Liver (tissue), 9 donors: ENCODE data around the gene BHLHA15. TPM values are rescaled to one million over a fixed set of nuclear protein-coding genes. Genes with fewer than 3 reads are reported as not detected.
A peak's percentile ranks its signal among the peaks of the same experiment; 100 is the strongest.

Experiments
- DNase-seq: peaks from one replicate; pipeline ENCODE4 v3.0.0-alpha.2; 2017; ENCODE audit warnings: low spot score
- H3K27ac ChIP-seq, 2 donors: one replicate each; pipeline ENCODE4 v1.7.0; 2013; ENCODE audit warnings: inconsistent platforms in 2 of 2, low read length in 2 of 2, control low read depth in 1 of 2, low read depth in 1 of 2, mild to moderate bottlenecking in 1 of 2
- H3K27me3 ChIP-seq, 4 donors: one replicate each; pipeline versions ENCODE4 v1.6.1 to v1.7.0; 2013; ENCODE audit warnings: low read length in 3 of 4, inconsistent platforms in 1 of 4, mild to moderate bottlenecking in 1 of 4, moderate library complexity in 1 of 4; ENCODE audit not compliant: control insufficient read depth in 4 of 4, insufficient read depth in 4 of 4
- H3K36me3 ChIP-seq, 4 donors: one replicate each; pipeline versions ENCODE4 v1.6.1 to v1.7.0; 2013; ENCODE audit warnings: low read length in 3 of 4, mild to moderate bottlenecking in 3 of 4, low read depth in 1 of 4, moderate library complexity in 1 of 4; ENCODE audit not compliant: control insufficient read depth in 4 of 4, insufficient read depth in 3 of 4
- H3K4me1 ChIP-seq, 4 donors: one replicate each; pipeline versions ENCODE4 v1.6.1 to v1.7.0; 2013; ENCODE audit warnings: low read length in 3 of 4, mild to moderate bottlenecking in 3 of 4, moderate library complexity in 1 of 4; ENCODE audit not compliant: control insufficient read depth in 4 of 4, insufficient read depth in 4 of 4
- H3K4me3 ChIP-seq, 3 donors: one replicate each; pipeline versions ENCODE4 v1.6.1 to v1.7.0; 2013; ENCODE audit warnings: low read length in 3 of 3, control low read depth in 1 of 3, low read depth in 1 of 3, mild to moderate bottlenecking in 1 of 3
- H3K9ac ChIP-seq, 2 donors: one replicate each; pipeline ENCODE4 v1.7.0; 2013; ENCODE audit warnings: low read length in 2 of 2, mild to moderate bottlenecking in 2 of 2, moderate library complexity in 2 of 2, control low read depth in 1 of 2, low read depth in 1 of 2
- H3K9me3 ChIP-seq, 4 donors: one replicate each; pipeline versions ENCODE4 v1.6.1 to v1.7.0; 2013; ENCODE audit warnings: low read length in 3 of 4; ENCODE audit not compliant: control insufficient read depth in 4 of 4
- EGR1 ChIP-seq, 2 donors: IDR thresholded peaks; 2 replicates each; pipeline ENCODE4 v1.6.1; 2016 to 2018; ENCODE audit warnings: antibody characterized with exemption in 2 of 2, low read depth in 2 of 2
- FOXA1 ChIP-seq: IDR thresholded peaks from 2 replicates; pipeline ENCODE4 v1.6.1; 2016; ENCODE audit warnings: antibody characterized with exemption
- GABPA ChIP-seq, 2 donors: IDR thresholded peaks in 1 of 2; conservative IDR thresholded peaks in 1 of 2; 2 replicates each; pipeline ENCODE4 v1.6.1; 2016; ENCODE audit warnings: antibody characterized with exemption in 2 of 2, mild to moderate bottlenecking in 1 of 2, moderate library complexity in 1 of 2
- HNF4A ChIP-seq, 2 donors: conservative IDR thresholded peaks; 2 replicates each; pipeline ENCODE4 v1.6.1; 2016; ENCODE audit warnings: antibody characterized with exemption in 2 of 2, mild to moderate bottlenecking in 2 of 2
- HNF4G ChIP-seq: IDR thresholded peaks from 2 replicates; pipeline ENCODE4 v1.6.1; 2016; ENCODE audit warnings: antibody characterized with exemption
- JUND ChIP-seq, 2 donors: IDR thresholded peaks; 2 replicates each; pipeline ENCODE4 v1.6.1; 2016; ENCODE audit warnings: antibody characterized with exemption in 2 of 2
- NR2F2 ChIP-seq: IDR thresholded peaks from 2 replicates; pipeline ENCODE4 v1.6.1; 2016; ENCODE audit warnings: antibody characterized with exemption
- RAD21 ChIP-seq, 2 donors: IDR thresholded peaks; 2 replicates each; pipeline ENCODE4 v1.6.1; 2016; ENCODE audit warnings: antibody characterized with exemption in 2 of 2, mild to moderate bottlenecking in 2 of 2
- RXRA ChIP-seq, 2 donors: IDR thresholded peaks; 2 replicates each; pipeline ENCODE4 v1.6.1; 2017 to 2018; ENCODE audit warnings: antibody characterized with exemption in 2 of 2, mild to moderate bottlenecking in 1 of 2
- SP1 ChIP-seq: IDR thresholded peaks from 2 replicates; pipeline ENCODE4 v1.6.1; 2018; ENCODE audit warnings: antibody characterized with exemption, mild to moderate bottlenecking
- TAF1 ChIP-seq: conservative IDR thresholded peaks from 2 replicates; pipeline ENCODE4 v1.6.1; 2016; ENCODE audit warnings: antibody characterized with exemption, mild to moderate bottlenecking
- YY1 ChIP-seq: IDR thresholded peaks from 2 replicates; pipeline ENCODE4 v1.6.1; 2016; ENCODE audit warnings: antibody characterized with exemption, mild to moderate bottlenecking
- WGBS: extraction: QIAGEN DNeasy Blood & Tissue Kit; methylation state at CpG from one replicate; pipeline ENCODE4 v1.1.7; 2013; 5-methylcytosine and 5-hydroxymethylcytosine counted together
- polyA plus RNA-seq, 2 donors: library from polyadenylated mRNA; stranded (reverse) in 1 of 2; unstranded in 1 of 2; fragments of 200-250 nt in 1 of 2; fragments of >200 nt in 1 of 2; fragmentation: Nextera tagmentation in 1 of 2; extraction: Ambion mirVana in 1 of 2; gene quantifications; one replicate each; pipeline versions ENCODE4 v1.2.1 to v1.2.3, GENCODE V29; 2013 to 2015
- total RNA-seq, 2 donors: library from RNA; depleted of rRNA; stranded (reverse); fragments of >200 nt; gene quantifications; one replicate each; pipeline ENCODE4 v1.2.3, GENCODE V29; 2014
- TF ChIP-seq, protein P1 (sequence below): fragments of 150-350 bp; IDR thresholded peaks from 2 replicates; pipeline ENCODE4 v1.5.1; 2017; ENCODE audit warnings: improper control_type of control experiment, low read depth, low read length; ENCODE audit not compliant: missing input control
- TF ChIP-seq, protein P2 (sequence below): IDR thresholded peaks from 2 replicates; pipeline ENCODE4 v1.6.1; 2016; ENCODE audit warnings: antibody characterized with exemption
- TF ChIP-seq, protein P3 (sequence below): IDR thresholded peaks from 2 replicates; pipeline ENCODE4 v1.6.1; 2016; ENCODE audit warnings: antibody characterized with exemption
- TF ChIP-seq, protein P4 (sequence below): IDR thresholded peaks from 2 replicates; pipeline ENCODE4 v1.6.1; 2016; ENCODE audit warnings: antibody characterized with exemption
- TF ChIP-seq, protein P5 (sequence below): IDR thresholded peaks from 2 replicates; pipeline ENCODE4 v1.6.1; 2016; ENCODE audit warnings: antibody characterized with exemption, mild to moderate bottlenecking
- donor health status: healthy.
- donor health status: healthy.
- donor health status: healthy.
- donor health status: healthy.
- donor health status: healthy.

The BHLHA15 gene
- total and polyA plus RNA-seq, 4 donors: 1.0 to 28.9 (median 7.6) TPM

DNA sequence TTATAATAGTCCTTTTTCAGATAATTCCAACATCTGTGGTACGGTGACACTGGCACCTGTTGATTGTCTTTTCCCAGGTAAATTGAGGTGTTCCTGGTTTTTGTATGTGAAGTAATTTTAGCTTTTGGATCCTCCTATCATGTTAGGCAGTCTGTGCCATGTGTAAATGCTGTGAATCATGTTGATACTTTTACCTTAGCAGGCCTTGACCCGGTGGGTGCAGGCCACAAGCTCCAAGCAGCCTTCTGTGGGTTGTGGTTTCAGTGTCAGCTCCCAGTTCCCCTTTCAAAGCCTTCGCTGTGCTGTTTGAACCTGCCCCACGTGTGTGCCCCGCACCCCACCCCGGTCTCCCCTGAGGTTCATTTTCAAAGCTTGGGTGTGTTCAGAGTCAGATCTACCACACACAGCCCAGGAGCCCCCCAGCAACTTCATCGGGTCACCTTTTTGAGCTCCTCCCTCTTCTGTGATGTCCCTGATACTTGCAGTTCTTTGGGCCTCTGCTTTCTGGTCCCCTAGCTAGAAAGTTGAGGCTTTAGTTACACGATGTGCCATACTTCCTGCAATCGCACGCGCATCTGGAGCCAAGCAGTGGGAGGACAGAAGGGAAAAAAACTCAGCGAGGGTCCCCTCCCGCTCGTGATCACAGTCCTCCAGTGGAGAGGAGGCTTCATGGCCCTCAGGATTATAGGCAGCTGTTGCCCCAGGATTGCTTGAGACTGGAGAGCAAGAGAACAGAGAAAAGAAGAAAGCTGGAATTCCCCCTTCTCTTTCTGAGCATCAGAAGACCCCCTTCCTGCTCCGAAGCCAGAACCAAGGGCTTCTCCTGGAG lies 8.7 kb upstream of the BHLHA15 start:
- TF ChIP-seq RXRA (IDR thresholded peaks at IDR 0.05) (no peak), HNF4A (conservative IDR thresholded peaks at IDR 0.05) (no peak), JUND (IDR thresholded peaks at IDR 0.05) (no peak), YY1 (no peak), TAF1 (no peak), NR2F2 (no peak), RAD21 (IDR thresholded peaks at IDR 0.05) (no peak), EGR1 (IDR thresholded peaks at IDR 0.05; ENCODE audit: low read depth in 2 of 2) (no peak), HNF4G (no peak), SP1 (no peak), FOXA1 (no peak), GABPA (IDR thresholded peaks at IDR 0.05 in 1 of 2, conservative IDR thresholded peaks at IDR 0.05 in 1 of 2) (no peak)
- TF ChIP-seq, protein P1, sequence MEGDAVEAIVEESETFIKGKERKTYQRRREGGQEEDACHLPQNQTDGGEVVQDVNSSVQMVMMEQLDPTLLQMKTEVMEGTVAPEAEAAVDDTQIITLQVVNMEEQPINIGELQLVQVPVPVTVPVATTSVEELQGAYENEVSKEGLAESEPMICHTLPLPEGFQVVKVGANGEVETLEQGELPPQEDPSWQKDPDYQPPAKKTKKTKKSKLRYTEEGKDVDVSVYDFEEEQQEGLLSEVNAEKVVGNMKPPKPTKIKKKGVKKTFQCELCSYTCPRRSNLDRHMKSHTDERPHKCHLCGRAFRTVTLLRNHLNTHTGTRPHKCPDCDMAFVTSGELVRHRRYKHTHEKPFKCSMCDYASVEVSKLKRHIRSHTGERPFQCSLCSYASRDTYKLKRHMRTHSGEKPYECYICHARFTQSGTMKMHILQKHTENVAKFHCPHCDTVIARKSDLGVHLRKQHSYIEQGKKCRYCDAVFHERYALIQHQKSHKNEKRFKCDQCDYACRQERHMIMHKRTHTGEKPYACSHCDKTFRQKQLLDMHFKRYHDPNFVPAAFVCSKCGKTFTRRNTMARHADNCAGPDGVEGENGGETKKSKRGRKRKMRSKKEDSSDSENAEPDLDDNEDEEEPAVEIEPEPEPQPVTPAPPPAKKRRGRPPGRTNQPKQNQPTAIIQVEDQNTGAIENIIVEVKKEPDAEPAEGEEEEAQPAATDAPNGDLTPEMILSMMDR: no peak
- TF ChIP-seq, protein P2, sequence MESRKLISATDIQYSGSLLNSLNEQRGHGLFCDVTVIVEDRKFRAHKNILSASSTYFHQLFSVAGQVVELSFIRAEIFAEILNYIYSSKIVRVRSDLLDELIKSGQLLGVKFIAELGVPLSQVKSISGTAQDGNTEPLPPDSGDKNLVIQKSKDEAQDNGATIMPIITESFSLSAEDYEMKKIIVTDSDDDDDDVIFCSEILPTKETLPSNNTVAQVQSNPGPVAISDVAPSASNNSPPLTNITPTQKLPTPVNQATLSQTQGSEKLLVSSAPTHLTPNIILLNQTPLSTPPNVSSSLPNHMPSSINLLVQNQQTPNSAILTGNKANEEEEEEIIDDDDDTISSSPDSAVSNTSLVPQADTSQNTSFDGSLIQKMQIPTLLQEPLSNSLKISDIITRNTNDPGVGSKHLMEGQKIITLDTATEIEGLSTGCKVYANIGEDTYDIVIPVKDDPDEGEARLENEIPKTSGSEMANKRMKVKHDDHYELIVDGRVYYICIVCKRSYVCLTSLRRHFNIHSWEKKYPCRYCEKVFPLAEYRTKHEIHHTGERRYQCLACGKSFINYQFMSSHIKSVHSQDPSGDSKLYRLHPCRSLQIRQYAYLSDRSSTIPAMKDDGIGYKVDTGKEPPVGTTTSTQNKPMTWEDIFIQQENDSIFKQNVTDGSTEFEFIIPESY: no peak
- TF ChIP-seq, protein P3, sequence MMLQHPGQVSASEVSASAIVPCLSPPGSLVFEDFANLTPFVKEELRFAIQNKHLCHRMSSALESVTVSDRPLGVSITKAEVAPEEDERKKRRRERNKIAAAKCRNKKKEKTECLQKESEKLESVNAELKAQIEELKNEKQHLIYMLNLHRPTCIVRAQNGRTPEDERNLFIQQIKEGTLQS: no peak
- TF ChIP-seq, protein P4, sequence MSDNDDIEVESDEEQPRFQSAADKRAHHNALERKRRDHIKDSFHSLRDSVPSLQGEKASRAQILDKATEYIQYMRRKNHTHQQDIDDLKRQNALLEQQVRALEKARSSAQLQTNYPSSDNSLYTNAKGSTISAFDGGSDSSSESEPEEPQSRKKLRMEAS: no peak
- TF ChIP-seq, protein P5, sequence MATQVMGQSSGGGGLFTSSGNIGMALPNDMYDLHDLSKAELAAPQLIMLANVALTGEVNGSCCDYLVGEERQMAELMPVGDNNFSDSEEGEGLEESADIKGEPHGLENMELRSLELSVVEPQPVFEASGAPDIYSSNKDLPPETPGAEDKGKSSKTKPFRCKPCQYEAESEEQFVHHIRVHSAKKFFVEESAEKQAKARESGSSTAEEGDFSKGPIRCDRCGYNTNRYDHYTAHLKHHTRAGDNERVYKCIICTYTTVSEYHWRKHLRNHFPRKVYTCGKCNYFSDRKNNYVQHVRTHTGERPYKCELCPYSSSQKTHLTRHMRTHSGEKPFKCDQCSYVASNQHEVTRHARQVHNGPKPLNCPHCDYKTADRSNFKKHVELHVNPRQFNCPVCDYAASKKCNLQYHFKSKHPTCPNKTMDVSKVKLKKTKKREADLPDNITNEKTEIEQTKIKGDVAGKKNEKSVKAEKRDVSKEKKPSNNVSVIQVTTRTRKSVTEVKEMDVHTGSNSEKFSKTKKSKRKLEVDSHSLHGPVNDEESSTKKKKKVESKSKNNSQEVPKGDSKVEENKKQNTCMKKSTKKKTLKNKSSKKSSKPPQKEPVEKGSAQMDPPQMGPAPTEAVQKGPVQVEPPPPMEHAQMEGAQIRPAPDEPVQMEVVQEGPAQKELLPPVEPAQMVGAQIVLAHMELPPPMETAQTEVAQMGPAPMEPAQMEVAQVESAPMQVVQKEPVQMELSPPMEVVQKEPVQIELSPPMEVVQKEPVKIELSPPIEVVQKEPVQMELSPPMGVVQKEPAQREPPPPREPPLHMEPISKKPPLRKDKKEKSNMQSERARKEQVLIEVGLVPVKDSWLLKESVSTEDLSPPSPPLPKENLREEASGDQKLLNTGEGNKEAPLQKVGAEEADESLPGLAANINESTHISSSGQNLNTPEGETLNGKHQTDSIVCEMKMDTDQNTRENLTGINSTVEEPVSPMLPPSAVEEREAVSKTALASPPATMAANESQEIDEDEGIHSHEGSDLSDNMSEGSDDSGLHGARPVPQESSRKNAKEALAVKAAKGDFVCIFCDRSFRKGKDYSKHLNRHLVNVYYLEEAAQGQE: no peak
- H3K4me3 ChIP-seq: no peak overlapping the region
- H3K27ac ChIP-seq: peak overlapping the region in 1 of 2 donors; percentile 25
- H3K9ac ChIP-seq: no peak overlapping the region
- peaks cover 4 to 27% (median 10%) of the 10 kb centered on the region in 4 donors for H3K36me3 ChIP-seq
- no peaks in the 10 kb centered on the region for H3K27me3 ChIP-seq
- 82% methylated on average over 15 of the region's 15 CpGs for WGBS
- H3K9me3 ChIP-seq: no peaks in the 10 kb centered on the region
- no peaks in the 10 kb centered on the region for H3K4me1 ChIP-seq
- peak; percentile 27 for DNase-seq
